A549 (cell line): Measurements from ENCODE around the gene ABHD2. TPM values are rescaled to one million over a fixed set of nuclear protein-coding genes. Genes with fewer than 3 reads are reported as not detected.

Experiments
- ATAC-seq, 2 experiments: fragments of 200-7000 bp in 1 of 2; fragments of >200 bp in 1 of 2; cut with Nextera tagmentation in 1 of 2; cut with Tn5 transposase in 1 of 2; 3 replicates each; pipeline versions ENCODE4 v1.8.0 to v1.9.1; 2018 to 2020; ENCODE audit warnings: mild to moderate bottlenecking in 1 of 2, moderate library complexity in 1 of 2
- CTCF ChIA-PET: fragments of 300-600 bp; sonication (Branson Sonifier 250); formaldehyde crosslinking; extraction: SDS; loops from one replicate; lab custom pipeline; 2021; ENCODE audit warnings: antibody characterized with exemption, inconsistent platforms; lab: Yijun Ruan, JAX
- POLR2A ChIA-PET: fragments of 350-600 bp; formaldehyde crosslinking; extraction: SDS; loops from one replicate; lab custom pipeline; 2021; ENCODE audit warnings: antibody characterized with exemption, inconsistent platforms; lab: Yijun Ruan, JAX
- DNase-seq, 2 experiments: peaks; one replicate each; pipeline versions ENCODE4 v3.0.0 to v3.0.0-alpha.2; 2011 to 2016; ENCODE audit warnings: low read depth in 1 of 2, low spot score in 1 of 2
- FAIRE-seq: peaks from 2 replicates; lab custom pipeline; 2011; peaks lifted over from hg19 to GRCh38; lab: Jason Lieb, UNC
- H3K27ac ChIP-seq, 2 experiments: fragments of >200 bp; sonication (Bioruptor Twin); formaldehyde crosslinking; 3 replicates each; pipeline ENCODE4 v1.5.1; 2016 to 2017
- H3K4me1 ChIP-seq: fragments of >200 bp; sonication (Bioruptor Twin); formaldehyde crosslinking; 3 replicates; pipeline ENCODE4 v1.6.1; 2016
- H3K4me2 ChIP-seq: fragments of >200 bp; sonication (Bioruptor Twin); formaldehyde crosslinking; 3 replicates; pipeline ENCODE4 v1.6.1; 2016
- H3K4me3 ChIP-seq: fragments of >200 bp; sonication (Bioruptor Twin); formaldehyde crosslinking; 3 replicates; pipeline ENCODE4 v1.5.1; 2016
- H3K9me3 ChIP-seq: fragments of >200 bp; sonication (Bioruptor Twin); formaldehyde crosslinking; 3 replicates; pipeline ENCODE4 v1.6.1; 2016
- EHMT2 ChIP-seq: fragments of 200-600 bp; sonication (generic); IDR thresholded peaks from 2 replicates; pipeline ENCODE4 v1.6.1; 2016; ENCODE audit warnings: antibody characterized with exemption, low read depth, mild to moderate bottlenecking, moderate library complexity
- EP300 ChIP-seq, 2 experiments: fragments of >200 bp; sonication (Bioruptor Twin); formaldehyde crosslinking; IDR thresholded peaks; 2 replicates in 1 of 2; 3 replicates in 1 of 2; pipeline ENCODE4 v1.6.1; 2016 to 2017
- FOSB ChIP-seq: fragments of 250-450 bp; sonication (Bioruptor Pico); IDR thresholded peaks from 2 replicates; pipeline ENCODE4 v1.5.0; 2020; ENCODE audit warnings: mild to moderate bottlenecking, moderate library complexity
- KDM1A ChIP-seq: fragments of 200-600 bp; sonication (generic); IDR thresholded peaks from 2 replicates; pipeline ENCODE4 v1.6.1; 2016; ENCODE audit warnings: low read depth, mild to moderate bottlenecking
- MAFK ChIP-seq: fragments of 450-650 bp; IDR thresholded peaks from 2 replicates; pipeline ENCODE4 v1.6.1; 2014; ENCODE audit not compliant: partially characterized antibody
- NR3C1 ChIP-seq: fragments of >200 bp; sonication (Bioruptor Twin); formaldehyde crosslinking; IDR thresholded peaks from 3 replicates; pipeline ENCODE4 v1.6.1; 2017
- POLR2AphosphoS2 ChIP-seq: conservative IDR thresholded peaks from 2 replicates; pipeline ENCODE4 v1.6.1; 2012; ENCODE audit warnings: low read length, improper control_type of control experiment, inconsistent platforms
- RAD21 ChIP-seq, 2 experiments: fragments of >200 bp in 1 of 2; sonication (Bioruptor Twin) in 1 of 2; formaldehyde crosslinking in 1 of 2; IDR thresholded peaks in 1 of 2; conservative IDR thresholded peaks in 1 of 2; 2 replicates in 1 of 2; 3 replicates in 1 of 2; pipeline ENCODE4 v1.6.1; 2012 to 2018; ENCODE audit warnings: inconsistent platforms in 1 of 2
- RNF2 ChIP-seq: fragments of 200-600 bp; sonication (generic); IDR thresholded peaks from 2 replicates; pipeline ENCODE4 v1.6.1; 2016; ENCODE audit warnings: low read depth, mild to moderate bottlenecking, antibody characterized with exemption, moderate library complexity, borderline replicate concordance
- SMC3 ChIP-seq: fragments of >200 bp; sonication (Bioruptor Twin); formaldehyde crosslinking; IDR thresholded peaks from 3 replicates; pipeline ENCODE4 v1.6.1; 2018; ENCODE audit warnings: inconsistent platforms
- TP53 ChIP-seq: fragments of 250-450 bp; sonication (Bioruptor Pico); IDR thresholded peaks from 2 replicates; pipeline ENCODE4 v1.5.0; 2021; ENCODE audit warnings: mild to moderate bottlenecking, moderate library complexity
- ZC3H11A ChIP-seq: fragments of 450-650 bp; IDR thresholded peaks from 2 replicates; pipeline ENCODE4 v1.6.1; 2014; ENCODE audit warnings: antibody characterized with exemption, mild to moderate bottlenecking
- ZNF302 ChIP-seq: fragments of 250-450 bp; sonication (Bioruptor Pico); IDR thresholded peaks from 2 replicates; pipeline ENCODE4 v1.9.0; 2021; ENCODE audit warnings: inconsistent platforms, mild to moderate bottlenecking, moderate library complexity
- ZSCAN20 ChIP-seq: fragments of 250-450 bp; sonication (Bioruptor Pico); IDR thresholded peaks from 2 replicates; pipeline ENCODE4 v1.8.0; 2022; ENCODE audit warnings: mild to moderate bottlenecking, moderate library complexity
- WGBS: methylation state at CpG from one replicate; pipeline ENCODE4 v1.1.6; 2017; ENCODE audit errors: missing lambda C conversion rate; 5-methylcytosine and 5-hydroxymethylcytosine counted together
- polyA plus RNA-seq, 4 experiments: library from polyadenylated mRNA; depleted of rRNA in 3 of 4; stranded (reverse); fragments of >200 nt; fragmentation: RNase III in 1 of 4; extraction: RNeasy Plus Mini Kit Qiagen cat#74134 plus additional on column Dnase treatment in 1 of 4; gene quantifications; 2 replicates in 3 of 4; 3 replicates in 1 of 4; pipeline ENCODE4 v1.2.3, GENCODE V29; 2011 to 2017
- TF ChIP-seq, protein P1 (sequence below): fragments of 150-350 bp; IDR thresholded peaks from 2 replicates; pipeline ENCODE4 v1.6.1; 2014; ENCODE audit warnings: low read depth, mild to moderate bottlenecking, low read length
- TF ChIP-seq, protein P2 (sequence below): fragments of 250-450 bp; sonication (Bioruptor Pico); IDR thresholded peaks from 2 replicates; pipeline ENCODE4 v1.5.0; 2021; ENCODE audit warnings: mild to moderate bottlenecking, moderate library complexity, borderline replicate concordance
- TF ChIP-seq, protein P3 (sequence below): fragments of >200 bp; sonication (Bioruptor Twin); formaldehyde crosslinking; IDR thresholded peaks from 3 replicates; pipeline ENCODE4 v1.5.1; 2016

The ABHD2 gene
- polyA plus RNA-seq, 2 of the 4 experiments (the other 2 are of a cell fraction) = 36.2 to 63.3 TPM

DNA sequence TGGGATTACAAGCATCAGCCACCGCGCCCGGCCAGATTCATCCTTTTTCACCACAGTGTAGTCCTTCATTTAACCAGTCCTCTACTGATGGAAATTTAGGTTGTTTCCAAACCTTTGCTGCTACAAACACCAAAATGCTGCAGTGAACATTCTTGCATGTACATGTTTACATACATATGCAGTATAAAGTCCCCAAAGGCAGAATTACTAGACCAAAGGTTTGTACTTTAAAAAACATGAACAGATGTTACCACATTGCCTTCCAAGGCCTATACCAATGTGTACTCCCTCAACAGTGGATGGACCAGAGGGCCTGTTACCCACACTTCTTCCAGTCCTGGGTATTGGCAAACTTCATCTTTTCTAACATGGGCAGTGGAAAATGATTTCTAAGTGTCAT lies 82.1 kb downstream of the ABHD2 start:
- no peak for ATAC-seq
- TF ChIP-seq ZNF302 (CRISPR knock-in tag) (no peak), POLR2AphosphoS2 (no peak), ZC3H11A (no peak), KDM1A (no peak), MAFK (no peak), TP53 (no peak)
- TF ChIP-seq, protein P1, sequence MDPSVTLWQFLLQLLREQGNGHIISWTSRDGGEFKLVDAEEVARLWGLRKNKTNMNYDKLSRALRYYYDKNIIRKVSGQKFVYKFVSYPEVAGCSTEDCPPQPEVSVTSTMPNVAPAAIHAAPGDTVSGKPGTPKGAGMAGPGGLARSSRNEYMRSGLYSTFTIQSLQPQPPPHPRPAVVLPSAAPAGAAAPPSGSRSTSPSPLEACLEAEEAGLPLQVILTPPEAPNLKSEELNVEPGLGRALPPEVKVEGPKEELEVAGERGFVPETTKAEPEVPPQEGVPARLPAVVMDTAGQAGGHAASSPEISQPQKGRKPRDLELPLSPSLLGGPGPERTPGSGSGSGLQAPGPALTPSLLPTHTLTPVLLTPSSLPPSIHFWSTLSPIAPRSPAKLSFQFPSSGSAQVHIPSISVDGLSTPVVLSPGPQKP = no peak
- TF ChIP-seq, protein P2, sequence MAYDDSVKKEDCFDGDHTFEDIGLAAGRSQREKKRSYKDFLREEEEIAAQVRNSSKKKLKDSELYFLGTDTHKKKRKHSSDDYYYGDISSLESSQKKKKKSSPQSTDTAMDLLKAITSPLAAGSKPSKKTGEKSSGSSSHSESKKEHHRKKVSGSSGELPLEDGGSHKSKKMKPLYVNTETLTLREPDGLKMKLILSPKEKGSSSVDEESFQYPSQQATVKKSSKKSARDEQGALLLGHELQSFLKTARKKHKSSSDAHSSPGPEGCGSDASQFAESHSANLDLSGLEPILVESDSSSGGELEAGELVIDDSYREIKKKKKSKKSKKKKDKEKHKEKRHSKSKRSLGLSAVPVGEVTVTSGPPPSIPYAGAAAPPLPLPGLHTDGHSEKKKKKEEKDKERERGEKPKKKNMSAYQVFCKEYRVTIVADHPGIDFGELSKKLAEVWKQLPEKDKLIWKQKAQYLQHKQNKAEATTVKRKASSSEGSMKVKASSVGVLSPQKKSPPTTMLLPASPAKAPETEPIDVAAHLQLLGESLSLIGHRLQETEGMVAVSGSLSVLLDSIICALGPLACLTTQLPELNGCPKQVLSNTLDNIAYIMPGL (CRISPR knock-in tag) = no peak
- TF ChIP-seq, all 56 proteins: peak for 0
- Histone ChIP-seq H3K9me3 (no peaks in the 10 kb centered on the region), H3K4me1 (peaks cover 28% of the 10 kb centered on the region), H3K27ac (no peak overlapping the region; a peak in 1 of 6 replicates), H3K4me2 (no peak overlapping the region), H3K4me3 (no peak overlapping the region)
- POLR2A ChIA-PET = no interaction called here
- CTCF ChIA-PET = interaction anchor here (0.6 to 21.7 kb wide), 27 partner anchors 8 to 291 kb away, joined by 3 to 735 read pairs (median 19); partner anchors contain the start of genes ABHD2 and HAPLN3
- WGBS = 98% methylated on average over 3 of the region's 3 CpGs
- no peak for DNase-seq
- no peak for FAIRE-seq

DNA sequence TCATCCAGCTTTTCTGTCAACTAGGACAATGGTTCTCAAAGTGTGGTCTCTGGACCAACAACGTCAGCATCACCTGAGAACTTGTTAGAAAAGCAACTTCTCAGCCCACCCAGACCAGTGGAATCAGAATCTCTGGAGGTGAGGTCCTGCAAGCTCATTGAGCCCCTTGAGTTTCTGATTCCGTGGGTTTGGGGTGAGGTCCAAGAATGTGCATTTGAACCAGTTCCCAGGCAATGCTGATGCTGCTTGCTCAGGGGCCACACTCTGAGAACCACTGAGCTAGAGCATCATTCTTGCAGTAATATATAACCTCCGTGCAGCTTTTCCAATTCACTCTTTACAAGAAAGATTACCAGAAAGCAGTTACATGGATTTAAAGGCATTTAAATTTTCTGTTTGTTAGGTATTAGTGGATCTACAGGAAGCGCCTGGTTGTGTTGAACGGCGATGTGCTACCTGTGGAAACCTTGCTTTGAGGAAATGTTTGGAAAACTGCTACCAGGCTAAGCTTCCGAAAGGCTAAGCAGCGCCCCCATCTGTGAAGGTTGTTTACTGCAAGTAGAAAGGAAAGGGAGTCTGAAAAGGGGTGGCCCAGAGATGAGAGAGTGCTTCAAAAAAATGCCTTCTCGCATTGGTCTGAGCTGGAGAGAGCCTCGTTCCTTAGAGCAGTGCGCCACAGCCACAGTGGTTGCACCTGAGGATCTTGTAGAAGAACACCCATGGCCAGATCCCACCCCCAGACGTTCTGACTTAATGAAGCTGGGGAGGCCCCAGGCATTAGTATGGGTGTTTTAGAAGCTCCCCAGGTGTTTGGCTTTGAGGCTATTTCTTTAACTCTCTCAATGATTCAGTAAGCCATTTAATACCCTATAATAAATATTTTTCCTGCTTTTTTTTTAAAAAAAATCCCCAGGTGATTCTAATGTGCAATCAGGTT lies 83.1 kb downstream of the ABHD2 start:
- peak; percentile 49 to 87 for ATAC-seq
- no peaks in the 10 kb centered on the region for H3K9me3 ChIP-seq
- WGBS = 45% methylated on average over 12 of the region's 12 CpGs
- ChIA-PET POLR2A (interaction anchor here (0.8 kb wide), 1 partner anchor 83 kb away, joined by 3 read pairs; the partner anchor contains the start of gene ABHD2), CTCF (interaction anchor here (0.6 to 21.7 kb wide), 55 partner anchors 9 to 355 kb away, joined by 3 to 735 read pairs (median 6); partner anchors contain the start of genes ABHD2, FANCI and HAPLN3)
- H3K27ac ChIP-seq = peak overlapping the region in 1 of 2 experiments; percentile 22; a peak in 1 of 6 replicates
- H3K4me3 ChIP-seq = no peak overlapping the region
- TF ChIP-seq ZSCAN20 (no peak), NR3C1 (no peak), EHMT2 (no peak), FOSB (CRISPR knock-in tag) (no peak), RAD21 (conservative IDR thresholded peaks at IDR 0.05 in 1 of 2, IDR thresholded peaks at IDR 0.05 in 1 of 2) (peak; percentile 86 to 94), EP300 (IDR thresholded peaks at IDR 0.05) (no peak), RNF2 (no peak), SMC3 (peak; percentile 90), KDM1A (no peak)
- TF ChIP-seq, protein P3, sequence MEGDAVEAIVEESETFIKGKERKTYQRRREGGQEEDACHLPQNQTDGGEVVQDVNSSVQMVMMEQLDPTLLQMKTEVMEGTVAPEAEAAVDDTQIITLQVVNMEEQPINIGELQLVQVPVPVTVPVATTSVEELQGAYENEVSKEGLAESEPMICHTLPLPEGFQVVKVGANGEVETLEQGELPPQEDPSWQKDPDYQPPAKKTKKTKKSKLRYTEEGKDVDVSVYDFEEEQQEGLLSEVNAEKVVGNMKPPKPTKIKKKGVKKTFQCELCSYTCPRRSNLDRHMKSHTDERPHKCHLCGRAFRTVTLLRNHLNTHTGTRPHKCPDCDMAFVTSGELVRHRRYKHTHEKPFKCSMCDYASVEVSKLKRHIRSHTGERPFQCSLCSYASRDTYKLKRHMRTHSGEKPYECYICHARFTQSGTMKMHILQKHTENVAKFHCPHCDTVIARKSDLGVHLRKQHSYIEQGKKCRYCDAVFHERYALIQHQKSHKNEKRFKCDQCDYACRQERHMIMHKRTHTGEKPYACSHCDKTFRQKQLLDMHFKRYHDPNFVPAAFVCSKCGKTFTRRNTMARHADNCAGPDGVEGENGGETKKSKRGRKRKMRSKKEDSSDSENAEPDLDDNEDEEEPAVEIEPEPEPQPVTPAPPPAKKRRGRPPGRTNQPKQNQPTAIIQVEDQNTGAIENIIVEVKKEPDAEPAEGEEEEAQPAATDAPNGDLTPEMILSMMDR = peak; percentile 95
- no peak for FAIRE-seq
- peak; percentile 71 to 74 for DNase-seq
- no peak overlapping the region for H3K4me2 ChIP-seq
- H3K4me1 ChIP-seq = peaks cover 21% of the 10 kb centered on the region
